Ectodermal cell (in vitro differentiated cells): ENCODE measurements around the gene VCPKMT.

Experiments used
- H3K27ac ChIP-seq: 2 replicates; pipeline ENCODE4 v1.7.0; 2013; ENCODE audit warnings: mild to moderate bottlenecking, low read depth, low read length; ENCODE audit not compliant: insufficient read depth, poor library complexity, severe bottlenecking
- H3K27me3 ChIP-seq: 2 replicates; pipeline ENCODE4 v1.7.0; 2013; ENCODE audit warnings: mild to moderate bottlenecking, low read length; ENCODE audit not compliant: insufficient read depth, control insufficient read depth, poor library complexity, severe bottlenecking
- H3K36me3 ChIP-seq: one replicate; pipeline ENCODE4 v1.7.0; 2013; ENCODE audit warnings: low read length; ENCODE audit not compliant: control insufficient read depth, insufficient read depth
- H3K4me1 ChIP-seq: one replicate; pipeline ENCODE4 v1.7.0; 2013; ENCODE audit warnings: low read length; ENCODE audit not compliant: control insufficient read depth, insufficient read depth
- H3K4me3 ChIP-seq: 2 replicates; pipeline ENCODE4 v1.7.0; 2013; ENCODE audit warnings: low read depth, low read length, control low read depth; ENCODE audit not compliant: insufficient read depth
- H3K9me3 ChIP-seq: 2 replicates; pipeline ENCODE4 v1.7.0; 2013; ENCODE audit warnings: mild to moderate bottlenecking, low read length, moderate library complexity; ENCODE audit not compliant: control insufficient read depth
- WGBS, 2 experiments: methylation state at CpG; one replicate each; pipeline ENCODE4 v1.1.7; 2013; ENCODE audit warnings: missing lambda C conversion rate in 2 of 2; 5-methylcytosine and 5-hydroxymethylcytosine counted together

The VCPKMT gene

DNA sequence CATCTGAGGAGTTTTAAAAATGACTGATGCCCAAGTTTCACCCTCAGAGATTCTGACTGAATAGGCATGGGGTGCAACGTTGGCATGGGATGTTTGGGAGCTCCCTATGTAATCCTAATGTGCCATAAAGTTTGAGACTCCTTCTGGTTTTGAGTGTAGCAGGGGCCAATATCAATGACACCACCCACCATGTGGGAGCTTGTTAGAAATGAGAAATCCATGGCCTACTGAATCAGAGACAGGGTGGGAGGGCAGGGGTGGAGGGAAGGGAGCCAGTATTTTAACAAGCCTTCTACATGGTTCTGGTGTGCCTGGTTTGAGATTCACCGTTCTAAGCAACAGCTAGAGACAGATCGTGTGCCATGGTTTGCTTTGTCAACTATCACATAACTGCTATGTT lies 46.1 kb downstream of the VCPKMT start:
- Histone ChIP-seq H3K36me3 (no peaks in the 10 kb centered on the region), H3K27me3 (no peaks in the 10 kb centered on the region), H3K4me3 (no peak overlapping the region), H3K9me3 (no peaks in the 10 kb centered on the region), H3K4me1 (no peaks in the 10 kb centered on the region), H3K27ac (no peak overlapping the region)
- WGBS, 2 experiments, result 88 to 96% methylated on average over 3 of the region's 3 CpGs

- Histone ChIP-seq H3K4me3 (no peak overlapping the region), H3K27me3 (no peaks in the 10 kb centered on the region), H3K27ac (no peak overlapping the region), H3K9me3 (no peaks in the 10 kb centered on the region), H3K4me1 (no peaks in the 10 kb centered on the region), H3K36me3 (no peaks in the 10 kb centered on the region)
- 60 to 71% methylated on average over 2 of the region's 2 CpGs for WGBS, 2 experiments
Observed at GRCh38 chr14:50069325-50069724, 47.0 kb downstream of the VCPKMT start.

DNA sequence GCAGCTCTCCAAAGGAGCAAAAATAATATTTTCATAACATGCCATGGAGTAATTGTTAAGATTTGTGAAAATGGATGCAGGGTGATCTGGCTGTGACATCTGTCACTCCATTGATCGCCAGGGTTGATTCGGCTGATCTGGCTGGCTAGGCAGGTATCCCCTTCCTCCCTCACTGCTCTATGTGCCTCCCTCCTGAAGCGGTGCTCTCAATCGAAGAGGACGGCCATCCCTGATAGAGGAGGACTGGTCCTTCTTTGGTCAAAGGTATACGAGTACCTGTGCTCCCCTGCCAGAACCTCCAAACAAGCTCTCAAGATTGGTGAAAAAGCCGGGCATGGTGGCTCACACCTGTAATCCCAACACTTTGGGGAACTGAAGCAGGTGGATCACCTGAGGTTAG lies 47.9 kb downstream of the VCPKMT start:
- no peak overlapping the region for H3K27ac ChIP-seq
- H3K27me3 ChIP-seq, result no peaks in the 10 kb centered on the region
- no peak overlapping the region for H3K4me3 ChIP-seq
- 86 to 94% methylated on average over 7 of the region's 7 CpGs for WGBS, 2 experiments
- no peaks in the 10 kb centered on the region for H3K36me3 ChIP-seq
- no peaks in the 10 kb centered on the region for H3K9me3 ChIP-seq
- H3K4me1 ChIP-seq, result no peaks in the 10 kb centered on the region

GRCh38 chr14:50067723-50068495 lies 48.5 kb downstream of the VCPKMT start:
- Histone ChIP-seq H3K4me3 (no peak overlapping the region), H3K36me3 (no peaks in the 10 kb centered on the region), H3K27me3 (no peaks in the 10 kb centered on the region), H3K4me1 (no peaks in the 10 kb centered on the region), H3K9me3 (no peaks in the 10 kb centered on the region), H3K27ac (no peak overlapping the region)
- 91 to 97% methylated on average over 7 to 8 of the region's 8 CpGs for WGBS, 2 experiments

- Histone ChIP-seq H3K9me3 (no peaks in the 10 kb centered on the region), H3K27ac (no peak overlapping the region), H3K4me3 (no peak overlapping the region), H3K4me1 (no peaks in the 10 kb centered on the region), H3K36me3 (no peaks in the 10 kb centered on the region), H3K27me3 (no peaks in the 10 kb centered on the region)
- 96% methylated on average over 3 of the region's 3 CpGs for WGBS, 2 experiments
Observed at GRCh38 chr14:50065583-50065982, 50.8 kb downstream of the VCPKMT start.

DNA sequence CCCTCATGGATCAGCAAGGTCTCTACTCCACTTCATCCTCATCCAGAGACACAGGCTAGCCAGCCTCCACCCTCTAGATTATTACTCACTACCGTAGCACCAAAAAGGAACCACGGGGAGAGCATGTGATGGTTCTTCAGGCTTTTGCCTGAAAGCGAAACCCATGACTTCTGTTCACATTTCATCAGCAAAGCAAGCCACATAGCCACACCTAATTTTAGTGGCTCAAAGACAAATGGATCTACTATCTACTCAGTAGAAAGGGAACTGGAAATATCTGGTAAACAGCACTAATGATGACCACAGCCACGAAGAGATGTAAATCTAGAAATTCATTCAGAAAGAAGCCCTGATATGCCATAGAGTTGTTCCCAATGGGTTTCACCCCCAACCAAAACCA lies 51.4 kb downstream of the VCPKMT start:
- H3K27ac ChIP-seq, result no peak overlapping the region
- H3K4me1 ChIP-seq, result no peaks in the 10 kb centered on the region
- 93 to 98% methylated on average over 4 of the region's 4 CpGs for WGBS, 2 experiments
- H3K36me3 ChIP-seq, result no peaks in the 10 kb centered on the region
- no peaks in the 10 kb centered on the region for H3K27me3 ChIP-seq
- no peaks in the 10 kb centered on the region for H3K9me3 ChIP-seq
- no peak overlapping the region for H3K4me3 ChIP-seq

DNA sequence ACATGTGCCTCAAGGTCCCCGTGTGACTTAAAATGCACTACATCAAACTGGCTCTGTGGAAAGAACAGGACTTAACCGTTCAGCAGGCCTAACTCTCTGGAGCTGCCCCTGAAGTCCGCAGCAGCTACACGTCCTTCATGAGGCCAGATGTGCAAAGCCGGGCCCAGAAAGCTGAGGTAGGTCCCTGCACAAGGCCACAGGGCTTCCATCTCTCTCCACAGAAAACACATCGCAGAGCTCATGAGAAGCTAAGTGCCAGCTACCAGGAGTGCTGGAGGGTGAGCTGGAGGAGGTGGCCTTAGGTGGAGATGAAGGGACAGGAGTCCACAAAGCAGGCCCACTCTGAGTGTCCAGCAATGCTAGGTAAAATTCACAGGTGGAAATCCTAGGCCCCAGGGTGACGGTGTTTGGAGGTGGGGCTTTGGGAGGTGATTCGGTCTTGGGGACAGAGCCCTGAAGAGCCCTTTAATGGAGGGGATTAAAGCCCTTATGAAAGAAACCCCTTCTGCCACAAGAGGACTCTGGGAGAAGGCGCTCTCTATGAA lies 52.4 kb downstream of the VCPKMT start:
- no peak overlapping the region for H3K4me3 ChIP-seq
- no peaks in the 10 kb centered on the region for H3K27me3 ChIP-seq
- H3K4me1 ChIP-seq, result peaks cover 3% of the 10 kb centered on the region
- H3K9me3 ChIP-seq, result no peaks in the 10 kb centered on the region
- H3K36me3 ChIP-seq, result no peaks in the 10 kb centered on the region
- 93 to 94% methylated on average over 9 of the region's 9 CpGs for WGBS, 2 experiments
- H3K27ac ChIP-seq, result no peak overlapping the region

DNA sequence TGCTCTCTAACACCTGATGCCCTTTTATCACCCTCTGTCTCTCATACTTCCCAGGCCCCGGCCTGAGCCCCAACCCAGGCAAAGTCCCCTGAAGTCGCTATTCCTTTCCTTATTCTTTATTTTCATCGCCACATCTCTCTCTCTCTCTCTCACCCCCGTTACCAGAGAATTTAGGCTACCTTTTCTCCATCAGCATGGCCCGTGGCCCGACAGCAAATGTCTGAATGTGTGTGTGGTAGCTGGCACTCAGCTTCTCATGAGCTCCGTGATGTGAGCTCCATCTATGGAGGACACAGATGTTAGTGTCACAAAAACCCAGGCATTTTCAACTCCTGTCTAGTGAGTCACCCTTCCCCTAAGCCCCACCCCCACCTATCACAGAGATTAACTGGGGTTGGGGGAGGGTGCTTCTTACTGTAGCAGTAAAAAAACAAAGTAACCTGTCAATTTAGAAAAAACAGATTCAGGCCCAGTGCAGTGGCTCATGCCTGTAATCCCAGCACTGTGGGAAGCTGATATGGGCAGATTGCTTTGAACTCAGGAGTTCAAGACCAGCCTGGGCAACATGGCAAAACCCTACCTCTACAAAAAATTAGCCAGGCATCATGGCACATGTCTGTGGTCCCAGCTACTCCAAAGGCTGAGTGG lies 53.8 kb downstream of the VCPKMT start:
- Histone ChIP-seq H3K4me1 (peaks cover 3% of the 10 kb centered on the region), H3K27me3 (no peaks in the 10 kb centered on the region), H3K4me3 (no peak overlapping the region), H3K27ac (no peak overlapping the region), H3K9me3 (no peaks in the 10 kb centered on the region), H3K36me3 (no peaks in the 10 kb centered on the region)
- WGBS, 2 experiments, result 83 to 90% methylated on average over 7 of the region's 7 CpGs

- peaks cover 3% of the 10 kb centered on the region for H3K4me1 ChIP-seq
- no peaks in the 10 kb centered on the region for H3K9me3 ChIP-seq
- WGBS, 2 experiments, result 85 to 87% methylated on average over 11 of the region's 11 CpGs
- H3K27ac ChIP-seq, result no peak overlapping the region
- no peak overlapping the region for H3K4me3 ChIP-seq
- H3K36me3 ChIP-seq, result no peaks in the 10 kb centered on the region
- H3K27me3 ChIP-seq, result no peaks in the 10 kb centered on the region
Observed at GRCh38 chr14:50061664-50062437, 54.5 kb downstream of the VCPKMT start.
